Panc1 (cell line): ENCODE data around the gene ARPC2. TPM values are rescaled to one million over a fixed set of nuclear protein-coding genes. Genes with fewer than 3 reads are reported as not detected.
A peak's percentile ranks its signal among the peaks of the same experiment; 100 is the strongest.

Source experiments
- ATAC-seq: fragments of 200-7000 bp; cut with Tn5 transposase; 2 replicates; pipeline ENCODE4 v1.9.1; 2020; ENCODE audit warnings: mild to moderate bottlenecking, moderate library complexity
- BruUV-seq: library from RNA; stranded (reverse); fragments of 400-500 nt; replicated peaks from 2 replicates; lab custom pipeline; 2021; lab: Mats Ljungman, UMichigan
- CTCF ChIA-PET: fragments of 300-600 bp; sonication (Branson Sonifier 250); formaldehyde crosslinking; loops from one replicate; lab custom pipeline; 2022; ENCODE audit warnings: antibody characterized with exemption; lab: Charles Lee
- POLR2A ChIA-PET: fragments of 300-600 bp; sonication (Branson Sonifier 250); formaldehyde crosslinking; loops from one replicate; lab custom pipeline; 2022; ENCODE audit warnings: antibody characterized with exemption; lab: Charles Lee
- DNase-seq: peaks from one replicate; pipeline ENCODE4 v3.0.0-alpha.2; 2010; ENCODE audit warnings: low read depth, low spot score
- H3K27ac ChIP-seq: 2 replicates; pipeline ENCODE4 v1.5.1; 2011; ENCODE audit warnings: mild to moderate bottlenecking, low read length, inconsistent platforms
- H3K27me3 ChIP-seq: fragments of 200-500 bp; sonication (Bioruptor generic); 2 replicates; pipeline ENCODE4 v1.6.0; 2014; ENCODE audit warnings: low read length, inconsistent platforms; ENCODE audit not compliant: control insufficient read depth, insufficient read depth
- H3K36me3 ChIP-seq: fragments of 200-500 bp; sonication (Bioruptor generic); 2 replicates; pipeline ENCODE4 v1.5.1; 2014; ENCODE audit warnings: inconsistent platforms, mild to moderate bottlenecking, low read length, moderate library complexity; ENCODE audit not compliant: control insufficient read depth, insufficient read depth
- H3K4me1 ChIP-seq: 2 replicates; pipeline ENCODE4 v1.5.1; 2011; ENCODE audit warnings: inconsistent platforms, mild to moderate bottlenecking, low read length, moderate library complexity; ENCODE audit not compliant: control insufficient read depth, insufficient read depth
- H3K4me3 ChIP-seq, 2 experiments: 2 replicates each; pipeline ENCODE4 v1.5.1; 2011 to 2012; ENCODE audit warnings: low read depth in 2 of 2, low read length in 2 of 2, mild to moderate bottlenecking in 2 of 2, inconsistent platforms in 1 of 2, moderate library complexity in 1 of 2
- H3K9me3 ChIP-seq: fragments of 200-500 bp; sonication (Bioruptor generic); 2 replicates; pipeline ENCODE4 v1.5.1; 2014; ENCODE audit warnings: low read depth, mild to moderate bottlenecking, inconsistent platforms, low read length, moderate library complexity; ENCODE audit not compliant: control insufficient read depth, insufficient read depth
- POLR2AphosphoS5 ChIP-seq: IDR thresholded peaks from 2 replicates; pipeline ENCODE4 v1.6.1; 2012; ENCODE audit warnings: mild to moderate bottlenecking, low read depth, low read length, moderate library complexity
- SIN3A ChIP-seq: IDR thresholded peaks from 2 replicates; pipeline ENCODE4 v1.6.1; 2012; ENCODE audit warnings: low read depth, mild to moderate bottlenecking, low read length, moderate library complexity, borderline replicate concordance; ENCODE audit not compliant: insufficient read depth
- TCF7L2 ChIP-seq: IDR thresholded peaks from 2 replicates; pipeline ENCODE4 v1.6.1; 2011; ENCODE audit warnings: mild to moderate bottlenecking, low read depth, low read length, inconsistent platforms
- in situ Hi-C: cut with HindIII; loops from 2 replicates; pipeline ENCODE4 v1.10.0; 2016; ENCODE audit warnings: low sequenced_read_pairs, low pct_unique_long_range_greater_than_20kb
- intact Hi-C: fragments of 100-400 bp; cut with micrococcal nuclease; formaldehyde crosslinking; loops from one replicate; pipeline ENCODE4 v1.10.0; 2022; ENCODE audit not compliant: unreplicated experiment
- total RNA-seq: library from RNA; stranded (reverse); gene quantifications from one replicate; pipeline ENCODE4 v1.2.1, GENCODE V29; 2021; ENCODE audit not compliant: unreplicated experiment
- TF ChIP-seq, protein P1 (sequence below), 2 experiments: IDR thresholded peaks; 2 replicates each; pipeline ENCODE4 v1.6.1; 2011 to 2012; ENCODE audit warnings: low read depth in 2 of 2, control low read depth in 1 of 2, low read length in 1 of 2, mild to moderate bottlenecking in 1 of 2, moderate library complexity in 1 of 2; ENCODE audit not compliant: insufficient read depth in 1 of 2
- TF ChIP-seq, protein P2 (sequence below): fragments of 450-650 bp; IDR thresholded peaks from 2 replicates; pipeline ENCODE4 v1.5.1; 2017; ENCODE audit warnings: mild to moderate bottlenecking

Gene ARPC2
- total RNA-seq, 1 experiment from 2014 or later: 248 TPM

DNA sequence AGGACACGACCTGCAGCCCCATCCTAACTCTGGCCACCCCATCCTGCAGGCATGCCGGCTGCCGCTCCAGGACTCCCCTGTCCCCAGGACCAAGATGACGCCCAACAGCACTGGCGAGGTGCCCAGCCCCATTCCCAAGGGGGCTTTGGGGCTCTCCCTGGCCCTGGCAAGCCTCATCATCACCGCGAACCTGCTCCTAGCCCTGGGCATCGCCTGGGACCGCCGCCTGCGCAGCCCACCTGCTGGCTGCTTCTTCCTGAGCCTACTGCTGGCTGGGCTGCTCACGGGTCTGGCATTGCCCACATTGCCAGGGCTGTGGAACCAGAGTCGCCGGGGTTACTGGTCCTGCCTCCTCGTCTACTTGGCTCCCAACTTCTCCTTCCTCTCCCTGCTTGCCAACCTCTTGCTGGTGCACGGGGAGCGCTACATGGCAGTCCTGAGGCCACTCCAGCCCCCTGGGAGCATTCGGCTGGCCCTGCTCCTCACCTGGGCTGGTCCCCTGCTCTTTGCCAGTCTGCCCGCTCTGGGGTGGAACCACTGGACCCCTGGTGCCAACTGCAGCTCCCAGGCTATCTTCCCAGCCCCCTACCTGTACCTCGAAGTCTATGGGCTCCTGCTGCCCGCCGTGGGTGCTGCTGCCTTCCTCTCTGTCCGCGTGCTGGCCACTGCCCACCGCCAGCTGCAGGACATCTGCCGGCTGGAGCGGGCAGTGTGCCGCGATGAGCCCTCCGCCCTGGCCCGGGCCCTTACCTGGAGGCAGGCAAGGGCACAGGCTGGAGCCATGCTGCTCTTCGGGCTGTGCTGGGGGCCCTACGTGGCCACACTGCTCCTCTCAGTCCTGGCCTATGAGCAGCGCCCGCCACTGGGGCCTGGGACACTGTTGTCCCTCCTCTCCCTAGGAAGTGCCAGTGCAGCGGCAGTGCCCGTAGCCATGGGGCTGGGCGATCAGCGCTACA is 45.9 kb downstream of the ARPC2 start:
- intact Hi-C loops (no loop called here), in situ Hi-C loops (no loop called here)
- BruUV-seq: no TSS peak
- POLR2A ChIA-PET: interaction anchor here (0.5 kb wide), 1 partner anchor 12 kb away, joined by 4 read pairs; no protein-coding TSS in a partner anchor
- peaks cover 8% of the 10 kb centered on the region for H3K36me3 ChIP-seq
- TF ChIP-seq, protein P1, sequence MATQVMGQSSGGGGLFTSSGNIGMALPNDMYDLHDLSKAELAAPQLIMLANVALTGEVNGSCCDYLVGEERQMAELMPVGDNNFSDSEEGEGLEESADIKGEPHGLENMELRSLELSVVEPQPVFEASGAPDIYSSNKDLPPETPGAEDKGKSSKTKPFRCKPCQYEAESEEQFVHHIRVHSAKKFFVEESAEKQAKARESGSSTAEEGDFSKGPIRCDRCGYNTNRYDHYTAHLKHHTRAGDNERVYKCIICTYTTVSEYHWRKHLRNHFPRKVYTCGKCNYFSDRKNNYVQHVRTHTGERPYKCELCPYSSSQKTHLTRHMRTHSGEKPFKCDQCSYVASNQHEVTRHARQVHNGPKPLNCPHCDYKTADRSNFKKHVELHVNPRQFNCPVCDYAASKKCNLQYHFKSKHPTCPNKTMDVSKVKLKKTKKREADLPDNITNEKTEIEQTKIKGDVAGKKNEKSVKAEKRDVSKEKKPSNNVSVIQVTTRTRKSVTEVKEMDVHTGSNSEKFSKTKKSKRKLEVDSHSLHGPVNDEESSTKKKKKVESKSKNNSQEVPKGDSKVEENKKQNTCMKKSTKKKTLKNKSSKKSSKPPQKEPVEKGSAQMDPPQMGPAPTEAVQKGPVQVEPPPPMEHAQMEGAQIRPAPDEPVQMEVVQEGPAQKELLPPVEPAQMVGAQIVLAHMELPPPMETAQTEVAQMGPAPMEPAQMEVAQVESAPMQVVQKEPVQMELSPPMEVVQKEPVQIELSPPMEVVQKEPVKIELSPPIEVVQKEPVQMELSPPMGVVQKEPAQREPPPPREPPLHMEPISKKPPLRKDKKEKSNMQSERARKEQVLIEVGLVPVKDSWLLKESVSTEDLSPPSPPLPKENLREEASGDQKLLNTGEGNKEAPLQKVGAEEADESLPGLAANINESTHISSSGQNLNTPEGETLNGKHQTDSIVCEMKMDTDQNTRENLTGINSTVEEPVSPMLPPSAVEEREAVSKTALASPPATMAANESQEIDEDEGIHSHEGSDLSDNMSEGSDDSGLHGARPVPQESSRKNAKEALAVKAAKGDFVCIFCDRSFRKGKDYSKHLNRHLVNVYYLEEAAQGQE (IDR thresholded peaks at IDR 0.05; ENCODE audit: insufficient read depth in 1 of 2, low read depth in 2 of 2, low read length in 1 of 2): no peak
- peaks cover 8% of the 10 kb centered on the region; the same call in 1 of the 2 replicates for H3K4me1 ChIP-seq
- no peak overlapping the region for H3K4me3 ChIP-seq
- ATAC-seq (no peak), DNase-seq (no peak)
- CTCF ChIA-PET: no interaction called here
- no peaks in the 10 kb centered on the region for H3K9me3 ChIP-seq
- no peak overlapping the region for H3K27ac ChIP-seq
- H3K27me3 ChIP-seq: no peaks in the 10 kb centered on the region

DNA sequence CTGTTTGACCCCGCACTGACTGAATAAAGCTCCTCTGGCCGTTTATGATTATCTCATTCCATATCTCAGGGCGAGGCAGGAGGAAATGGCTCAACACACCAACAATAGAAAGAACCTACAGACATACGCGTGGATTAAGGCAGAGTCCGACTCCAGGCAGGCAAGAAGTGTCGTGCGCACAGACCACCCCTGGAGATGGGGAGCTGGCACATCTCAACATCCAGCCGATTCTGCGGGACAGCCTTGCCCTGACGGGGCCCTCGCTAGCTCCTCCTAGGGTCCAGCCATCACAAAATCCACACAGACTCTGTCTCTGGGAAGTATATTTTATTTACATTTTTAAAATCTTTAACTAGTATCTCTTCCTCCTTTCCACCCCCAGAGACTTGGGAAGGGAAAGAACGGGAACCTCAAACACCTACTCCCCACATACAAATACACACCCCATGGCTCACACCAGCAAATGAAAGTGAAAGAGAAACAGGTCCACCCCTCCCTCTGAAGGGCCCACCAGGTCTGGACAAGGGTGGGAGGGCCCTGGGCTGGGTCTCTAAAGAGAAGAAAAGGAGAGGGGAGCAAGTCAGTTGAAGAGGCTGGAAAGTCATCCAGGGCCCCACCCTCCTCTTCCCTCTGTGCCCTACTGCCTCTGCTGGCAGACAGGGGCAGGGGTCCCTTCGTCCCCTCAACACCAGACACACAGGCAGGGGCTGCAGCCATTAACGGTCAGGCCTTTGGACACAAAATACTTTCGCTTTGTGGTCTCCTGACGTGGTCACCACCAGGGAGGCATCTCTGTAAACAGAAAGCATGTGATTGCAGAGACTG is 47.0 kb downstream of the ARPC2 start:
- in situ Hi-C loops (no loop called here), intact Hi-C loops (no loop called here)
- Histone ChIP-seq H3K36me3 (peaks cover 8% of the 10 kb centered on the region), H3K4me3 (no peak overlapping the region), H3K27ac (no peak overlapping the region), H3K9me3 (no peaks in the 10 kb centered on the region), H3K27me3 (no peaks in the 10 kb centered on the region), H3K4me1 (peaks cover 8% of the 10 kb centered on the region; the same call in 1 of the 2 replicates)
- DNase-seq: no peak
- CTCF ChIA-PET: no interaction called here
- POLR2A ChIA-PET: no interaction called here
- no peak for TF ChIP-seq POLR2AphosphoS5
- no peak for TF ChIP-seq TCF7L2
- TF ChIP-seq, protein P2, sequence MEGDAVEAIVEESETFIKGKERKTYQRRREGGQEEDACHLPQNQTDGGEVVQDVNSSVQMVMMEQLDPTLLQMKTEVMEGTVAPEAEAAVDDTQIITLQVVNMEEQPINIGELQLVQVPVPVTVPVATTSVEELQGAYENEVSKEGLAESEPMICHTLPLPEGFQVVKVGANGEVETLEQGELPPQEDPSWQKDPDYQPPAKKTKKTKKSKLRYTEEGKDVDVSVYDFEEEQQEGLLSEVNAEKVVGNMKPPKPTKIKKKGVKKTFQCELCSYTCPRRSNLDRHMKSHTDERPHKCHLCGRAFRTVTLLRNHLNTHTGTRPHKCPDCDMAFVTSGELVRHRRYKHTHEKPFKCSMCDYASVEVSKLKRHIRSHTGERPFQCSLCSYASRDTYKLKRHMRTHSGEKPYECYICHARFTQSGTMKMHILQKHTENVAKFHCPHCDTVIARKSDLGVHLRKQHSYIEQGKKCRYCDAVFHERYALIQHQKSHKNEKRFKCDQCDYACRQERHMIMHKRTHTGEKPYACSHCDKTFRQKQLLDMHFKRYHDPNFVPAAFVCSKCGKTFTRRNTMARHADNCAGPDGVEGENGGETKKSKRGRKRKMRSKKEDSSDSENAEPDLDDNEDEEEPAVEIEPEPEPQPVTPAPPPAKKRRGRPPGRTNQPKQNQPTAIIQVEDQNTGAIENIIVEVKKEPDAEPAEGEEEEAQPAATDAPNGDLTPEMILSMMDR: no peak; the same call in 1 of the 2 replicates
- no peak for TF ChIP-seq SIN3A
- TF ChIP-seq, protein P1 (IDR thresholded peaks at IDR 0.05; ENCODE audit: insufficient read depth in 1 of 2, low read depth in 2 of 2, low read length in 1 of 2): no peak
- BruUV-seq: TSS peak; percentile 42
- no peak for ATAC-seq
